AG04449 (cell line): Measurements from ENCODE around the gene AP2A2.

ENCODE experiments used
- CTCF ChIA-PET: fragments of 350-600 bp; formaldehyde crosslinking; extraction: SDS; loops from one replicate; lab custom pipeline; 2021; ENCODE audit warnings: antibody characterized with exemption; lab: Yijun Ruan, JAX
- POLR2A ChIA-PET: fragments of 400-600, 350-600 bp; formaldehyde crosslinking; extraction: SDS; loops from one replicate; lab custom pipeline; 2020; ENCODE audit warnings: antibody characterized with exemption, inconsistent platforms; lab: Yijun Ruan, JAX
- DNase-seq: peaks from one replicate; pipeline ENCODE4 v3.0.0-alpha.2; 2010; ENCODE audit warnings: low read depth, low spot score
- H3K4me3 ChIP-seq: 2 replicates; pipeline ENCODE4 v1.5.1; 2011; ENCODE audit warnings: low read depth, mild to moderate bottlenecking, control low read depth, low read length
- CTCF ChIP-seq: IDR thresholded peaks from one replicate; pipeline ENCODE4 v1.5.1; 2011; ENCODE audit warnings: mild to moderate bottlenecking, moderate library complexity, low read length, control low read depth, inconsistent platforms; ENCODE audit not compliant: insufficient read depth; ENCODE audit errors: missing control alignments

Gene AP2A2

GRCh38 chr11:963852-964251 lies 38.2 kb downstream of the AP2A2 start:
- H3K4me3 ChIP-seq, result no peak overlapping the region
- DNase-seq, result no peak
- ChIA-PET POLR2A (no interaction called here), CTCF (interaction anchor here (1.7 kb wide), 1 partner anchor 12 kb away, joined by 3 read pairs; no protein-coding TSS in a partner anchor)
- no peak for TF ChIP-seq CTCF

- ChIA-PET CTCF (no interaction called here), POLR2A (no interaction called here)
- no peak overlapping the region for H3K4me3 ChIP-seq
Observed at GRCh38 chr11:965206-965775, 39.6 kb downstream of the AP2A2 start.

GRCh38 chr11:967995-968751 lies 42.5 kb downstream of the AP2A2 start:
- TF ChIP-seq CTCF, result no peak
- DNase-seq, result no peak
- POLR2A ChIA-PET, result no interaction called here
- H3K4me3 ChIP-seq, result no peak overlapping the region
- CTCF ChIA-PET, result interaction anchor here (1.0 to 1.1 kb wide), 3 partner anchors 9 to 43 kb away, joined by 3 to 7 read pairs (median 4); no protein-coding TSS in a partner anchor

More at GRCh38 chr11:965206-965775, 39.6 kb downstream of the AP2A2 start:
- DNase-seq, result no peak
- no peak for TF ChIP-seq CTCF

GRCh38 chr11:968822-969221 lies 43.2 kb downstream of the AP2A2 start:
- POLR2A ChIA-PET, result no interaction called here
- DNase-seq, result no peak
- H3K4me3 ChIP-seq, result no peak overlapping the region
- TF ChIP-seq CTCF, result no peak
- CTCF ChIA-PET, result no interaction called here

GRCh38 chr11:969651-970205 lies 44.1 kb downstream of the AP2A2 start:
- no peak overlapping the region for H3K4me3 ChIP-seq
- TF ChIP-seq CTCF, result no peak
- ChIA-PET POLR2A (no interaction called here), CTCF (no interaction called here)
- no peak for DNase-seq

GRCh38 chr11:970319-970871 lies 44.7 kb downstream of the AP2A2 start:
- TF ChIP-seq CTCF, result no peak
- no peak overlapping the region for H3K4me3 ChIP-seq
- CTCF ChIA-PET, result no interaction called here
- DNase-seq, result no peak
- POLR2A ChIA-PET, result no interaction called here
